Chondrocyte (in vitro differentiated cells): ENCODE results near the gene EVI2B. TPM values are rescaled to one million over a fixed set of nuclear protein-coding genes. Genes with fewer than 3 reads are reported as not detected.

Experiments
- DNase-seq: peaks from one replicate; pipeline ENCODE4 v3.0.0; 2021; ENCODE audit warnings: mixed read lengths, low spot score
- H3K27ac Mint-ChIP-seq: one replicate; pipeline ENCODE4 v1.8.0; 2021; ENCODE audit warnings: mild to moderate bottlenecking, moderate library complexity, mixed read lengths; ENCODE audit not compliant: unreplicated experiment
- H3K27me3 Mint-ChIP-seq: 2 replicates; pipeline ENCODE4 v1.8.0; 2021; ENCODE audit warnings: low read depth, mixed read lengths
- H3K36me3 Mint-ChIP-seq: 2 replicates; pipeline ENCODE4 v1.8.0; 2021; ENCODE audit warnings: low read depth, mixed read lengths
- H3K4me1 Mint-ChIP-seq: 2 replicates; pipeline ENCODE4 v1.8.0; 2021; ENCODE audit warnings: low read depth, mild to moderate bottlenecking, mixed read lengths
- H3K4me3 Mint-ChIP-seq: one replicate; pipeline ENCODE4 v1.8.0; 2021; ENCODE audit warnings: mild to moderate bottlenecking, moderate library complexity, mixed read lengths; ENCODE audit not compliant: unreplicated experiment
- H3K9me3 Mint-ChIP-seq: 2 replicates; pipeline ENCODE4 v1.8.0; 2021; ENCODE audit warnings: low read depth, mixed read lengths
- CTCF ChIP-seq: fragments of 200-600 bp; sonication (generic); IDR thresholded peaks from 2 replicates; pipeline ENCODE4 v1.5.0; 2021; ENCODE audit warnings: antibody characterized with exemption, mild to moderate bottlenecking, moderate library complexity
- total RNA-seq: library from RNA; stranded (reverse); gene quantifications from 3 replicates; pipeline ENCODE4 v1.2.1, GENCODE V29; 2021

Gene EVI2B
- total RNA-seq, 1 donor from 2014 or later = not detected

GRCh38 chr17:31309556-31309955, 4.3 kb downstream of the EVI2B start:
- no peak for DNase-seq
- no peak overlapping the region for H3K27ac Mint-ChIP-seq
- H3K36me3 Mint-ChIP-seq = peaks cover 3% of the 10 kb centered on the region
- no peaks in the 10 kb centered on the region for H3K27me3 Mint-ChIP-seq
- no peak overlapping the region for H3K4me3 Mint-ChIP-seq
- no peaks in the 10 kb centered on the region for H3K9me3 Mint-ChIP-seq
- H3K4me1 Mint-ChIP-seq = peaks cover 12% of the 10 kb centered on the region
- no peak for TF ChIP-seq CTCF

DNA sequence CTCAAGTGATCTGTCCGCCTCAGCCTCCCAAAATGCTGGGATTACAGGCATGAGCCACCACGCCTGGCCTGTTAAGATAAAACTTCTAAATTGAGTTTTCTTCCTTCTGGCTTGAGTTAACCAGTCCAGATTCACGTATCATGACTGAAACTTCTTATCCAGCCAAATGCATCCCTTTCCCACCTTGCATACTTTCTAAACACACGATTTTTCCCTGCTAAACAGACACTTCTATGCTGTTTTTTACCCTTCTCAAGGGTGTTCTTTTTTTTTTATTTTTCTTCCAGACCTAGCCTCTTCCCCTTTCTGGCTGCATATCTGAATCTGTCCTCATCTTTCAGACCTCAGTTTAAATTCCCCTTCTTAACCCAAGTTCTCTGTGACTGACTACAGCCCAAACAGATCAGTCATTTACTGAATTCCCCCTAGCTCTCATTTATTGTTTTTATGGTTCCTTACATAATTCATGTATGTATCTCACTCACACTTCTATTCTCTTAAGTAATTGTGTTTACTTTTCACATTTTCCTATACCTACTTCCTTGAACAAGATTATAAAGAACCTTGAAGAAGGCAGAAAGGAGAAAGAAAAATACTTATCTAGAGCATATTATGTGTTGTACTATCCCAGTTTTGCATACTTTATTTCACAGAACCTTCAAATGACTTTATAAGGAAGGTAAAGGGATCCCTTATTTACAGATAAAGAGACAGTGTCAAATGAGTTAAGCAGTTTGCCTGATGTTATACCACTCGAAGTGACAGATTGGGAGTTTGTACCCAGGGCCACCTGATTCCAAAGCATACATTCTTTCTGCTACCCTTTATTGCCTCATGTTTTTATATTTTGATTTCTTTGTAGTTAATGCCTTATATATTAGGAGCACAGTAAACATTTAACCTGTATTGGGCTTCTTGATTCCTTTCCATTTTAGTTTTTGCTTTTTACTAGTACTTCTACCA, 5.2 kb downstream of the EVI2B start:
- TF ChIP-seq CTCF = no peak
- Mint-ChIP-seq H3K9me3 (no peaks in the 10 kb centered on the region), H3K27me3 (no peaks in the 10 kb centered on the region), H3K4me3 (no peak overlapping the region), H3K27ac (no peak overlapping the region), H3K36me3 (peaks cover 5% of the 10 kb centered on the region), H3K4me1 (peaks cover 7% of the 10 kb centered on the region)
- no peak for DNase-seq

DNA sequence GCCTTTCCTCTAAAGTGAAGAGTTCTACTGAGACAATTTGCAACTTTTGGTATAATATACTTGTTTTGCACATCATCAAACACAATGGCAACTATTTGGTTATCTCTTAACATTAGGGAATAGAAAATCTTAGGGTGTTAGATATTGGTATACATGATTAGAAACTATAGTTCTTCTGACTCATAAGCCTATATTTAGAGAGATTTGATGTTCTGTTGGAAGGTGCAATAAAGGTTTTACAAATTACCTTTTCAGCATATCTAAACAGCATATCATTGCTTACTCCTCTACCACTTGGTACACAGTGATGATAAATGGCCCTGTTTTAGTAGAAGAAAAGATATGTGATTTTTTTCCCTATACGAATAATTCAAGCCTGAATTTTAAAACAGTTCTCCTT, 6.2 kb downstream of the EVI2B start:
- no peak for TF ChIP-seq CTCF
- H3K4me3 Mint-ChIP-seq = no peak overlapping the region
- H3K9me3 Mint-ChIP-seq = no peaks in the 10 kb centered on the region
- no peak for DNase-seq
- H3K4me1 Mint-ChIP-seq = peaks cover 4% of the 10 kb centered on the region
- H3K36me3 Mint-ChIP-seq = peaks cover 5% of the 10 kb centered on the region
- H3K27me3 Mint-ChIP-seq = no peaks in the 10 kb centered on the region
- no peak overlapping the region for H3K27ac Mint-ChIP-seq

DNA sequence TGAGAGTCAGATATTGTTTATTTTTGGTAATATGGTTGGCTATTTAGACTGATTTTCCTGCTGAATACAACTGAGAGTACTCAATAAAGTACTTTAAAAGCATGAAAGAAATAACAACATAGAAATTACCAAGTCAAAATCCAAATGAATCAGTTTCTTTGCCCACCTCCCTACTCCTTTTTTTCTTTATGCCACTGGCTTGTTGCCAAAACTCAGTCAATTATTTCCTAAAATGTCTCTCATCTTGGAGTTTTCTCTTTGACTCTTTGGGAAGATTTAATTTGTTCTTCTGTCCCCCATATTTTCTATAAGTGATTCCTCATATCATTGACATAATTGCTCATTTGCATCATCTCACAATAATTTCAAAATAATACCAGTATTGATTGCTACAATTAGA, 14.2 kb downstream of the EVI2B start:
- Mint-ChIP-seq H3K9me3 (no peaks in the 10 kb centered on the region), H3K27ac (no peak overlapping the region), H3K4me1 (peaks cover 11% of the 10 kb centered on the region), H3K36me3 (peaks cover 3% of the 10 kb centered on the region), H3K27me3 (no peaks in the 10 kb centered on the region), H3K4me3 (no peak overlapping the region)
- DNase-seq = no peak
- no peak for TF ChIP-seq CTCF

- Mint-ChIP-seq H3K27me3 (no peaks in the 10 kb centered on the region), H3K27ac (no peak within 1 kb of the TSS), H3K36me3 (peaks cover 1% of the 10 kb centered on the region), H3K9me3 (no peaks in the 10 kb centered on the region), H3K4me3 (no peak within 1 kb of the TSS), H3K4me1 (peaks cover 18% of the 10 kb centered on the region)
- no peak for TF ChIP-seq CTCF
- DNase-seq = no peak
Observed at GRCh38 chr17:31297090-31297489, 16.8 kb downstream of the EVI2B start, which contains the start of gene OMG. Gene OMG (minus strand): TSS chr17:31297239. CDS start chr17:31296331, 908 bp downstream.
